ENCODE measurements around the gene UST.

- TF ChIP-seq FOXM1 (IDR thresholded peaks at IDR 0.05; ENCODE audit: borderline replicate concordance) (no peak), HDGF (IDR thresholded peaks at IDR 0.05; ENCODE audit: borderline replicate concordance) (no peak), SUZ12 (IDR thresholded peaks at IDR 0.05) (no peak), FOXA1 (IDR thresholded peaks at IDR 0.05) (no peak), FOXK2 (IDR thresholded peaks at IDR 0.05) (no peak), L3MBTL2 (conservative IDR thresholded peaks at IDR 0.05) (no peak), SP1 (IDR thresholded peaks at IDR 0.05) (no peak), BHLHE40 (IDR thresholded peaks at IDR 0.05; ENCODE audit: borderline replicate concordance) (no peak), NFRKB (IDR thresholded peaks at IDR 0.05) (no peak), ZNF384 (IDR thresholded peaks at IDR 0.05) (no peak), LEF1 (IDR thresholded peaks at IDR 0.05; ENCODE audit: borderline replicate concordance) (no peak), CTBP1 (IDR thresholded peaks at IDR 0.05; ENCODE audit: borderline replicate concordance) (no peak), ELF4 (IDR thresholded peaks at IDR 0.05) (no peak)
Measured at GRCh38 chr6:149118737-149119653, 372.2 kb downstream of the UST start.
